PFSK-1 (cell line): ENCODE results near the gene RPS3A.

ENCODE experiments used
- FOXP2 ChIP-seq: optimal IDR thresholded peaks from 2 replicates; pipeline ENCODE3; 2011; ENCODE audit warnings: borderline replicate concordance, control low read depth, inconsistent platforms; ENCODE audit not compliant: insufficient read depth; ENCODE audit errors: extremely low read length, extremely low read depth
- POLR2AphosphoS5 ChIP-seq: IDR thresholded peaks from 2 replicates; pipeline ENCODE4 v1.6.1; 2012; ENCODE audit warnings: low read depth, mild to moderate bottlenecking, control low read depth, low read length, moderate library complexity
- TAF1 ChIP-seq: IDR thresholded peaks from 2 replicates; pipeline ENCODE4 v1.6.1; 2012; ENCODE audit warnings: low read length, control low read depth, borderline replicate concordance; ENCODE audit not compliant: insufficient read depth
- TF ChIP-seq, protein P1 (sequence below), 2 experiments: IDR thresholded peaks; 2 replicates each; pipeline versions ENCODE4 v1.6.1 to v1.8.0; 2011 to 2012; ENCODE audit warnings: low read depth in 2 of 2, low read length in 2 of 2, control low read depth in 1 of 2, inconsistent platforms in 1 of 2, mild to moderate bottlenecking in 1 of 2, moderate library complexity in 1 of 2; ENCODE audit not compliant: insufficient read depth in 1 of 2

DNA sequence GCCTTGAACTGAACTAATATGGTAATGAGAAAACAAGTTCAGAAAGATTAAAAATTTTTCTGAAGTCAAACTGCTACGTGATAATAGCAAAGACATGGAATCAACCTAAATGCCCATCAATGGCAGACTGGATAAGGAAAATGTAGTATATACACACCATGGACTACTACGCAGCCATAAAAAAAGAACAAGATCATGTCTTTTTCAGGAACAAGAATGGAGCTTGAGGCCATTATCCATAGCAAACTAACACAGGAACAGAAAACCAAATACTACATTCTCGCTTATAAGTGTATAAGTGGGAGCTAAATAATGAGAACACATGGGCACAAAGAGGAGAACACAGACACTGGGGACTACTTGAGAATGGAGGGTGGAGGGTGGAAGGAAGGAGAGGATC lies 4.3 kb upstream of the RPS3A start:
- TF ChIP-seq, protein P1, sequence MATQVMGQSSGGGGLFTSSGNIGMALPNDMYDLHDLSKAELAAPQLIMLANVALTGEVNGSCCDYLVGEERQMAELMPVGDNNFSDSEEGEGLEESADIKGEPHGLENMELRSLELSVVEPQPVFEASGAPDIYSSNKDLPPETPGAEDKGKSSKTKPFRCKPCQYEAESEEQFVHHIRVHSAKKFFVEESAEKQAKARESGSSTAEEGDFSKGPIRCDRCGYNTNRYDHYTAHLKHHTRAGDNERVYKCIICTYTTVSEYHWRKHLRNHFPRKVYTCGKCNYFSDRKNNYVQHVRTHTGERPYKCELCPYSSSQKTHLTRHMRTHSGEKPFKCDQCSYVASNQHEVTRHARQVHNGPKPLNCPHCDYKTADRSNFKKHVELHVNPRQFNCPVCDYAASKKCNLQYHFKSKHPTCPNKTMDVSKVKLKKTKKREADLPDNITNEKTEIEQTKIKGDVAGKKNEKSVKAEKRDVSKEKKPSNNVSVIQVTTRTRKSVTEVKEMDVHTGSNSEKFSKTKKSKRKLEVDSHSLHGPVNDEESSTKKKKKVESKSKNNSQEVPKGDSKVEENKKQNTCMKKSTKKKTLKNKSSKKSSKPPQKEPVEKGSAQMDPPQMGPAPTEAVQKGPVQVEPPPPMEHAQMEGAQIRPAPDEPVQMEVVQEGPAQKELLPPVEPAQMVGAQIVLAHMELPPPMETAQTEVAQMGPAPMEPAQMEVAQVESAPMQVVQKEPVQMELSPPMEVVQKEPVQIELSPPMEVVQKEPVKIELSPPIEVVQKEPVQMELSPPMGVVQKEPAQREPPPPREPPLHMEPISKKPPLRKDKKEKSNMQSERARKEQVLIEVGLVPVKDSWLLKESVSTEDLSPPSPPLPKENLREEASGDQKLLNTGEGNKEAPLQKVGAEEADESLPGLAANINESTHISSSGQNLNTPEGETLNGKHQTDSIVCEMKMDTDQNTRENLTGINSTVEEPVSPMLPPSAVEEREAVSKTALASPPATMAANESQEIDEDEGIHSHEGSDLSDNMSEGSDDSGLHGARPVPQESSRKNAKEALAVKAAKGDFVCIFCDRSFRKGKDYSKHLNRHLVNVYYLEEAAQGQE (IDR thresholded peaks at IDR 0.05; ENCODE audit: insufficient read depth in 1 of 2, low read depth in 2 of 2, low read length in 2 of 2), result no peak
- TF ChIP-seq POLR2AphosphoS5, result no peak
- no peak for TF ChIP-seq TAF1
- no peak for TF ChIP-seq FOXP2
